Measurements from ENCODE around the gene OLFM1.

OLFM1 gene

GRCh38 chr9:135151757-135152613, 64.5 kb downstream of the OLFM1 start:
- H3K4me3 ChIP-seq (ENCODE audit: low read length): no peak overlapping the region
- DNase-seq (ENCODE audit: low read depth): no peak

DNA sequence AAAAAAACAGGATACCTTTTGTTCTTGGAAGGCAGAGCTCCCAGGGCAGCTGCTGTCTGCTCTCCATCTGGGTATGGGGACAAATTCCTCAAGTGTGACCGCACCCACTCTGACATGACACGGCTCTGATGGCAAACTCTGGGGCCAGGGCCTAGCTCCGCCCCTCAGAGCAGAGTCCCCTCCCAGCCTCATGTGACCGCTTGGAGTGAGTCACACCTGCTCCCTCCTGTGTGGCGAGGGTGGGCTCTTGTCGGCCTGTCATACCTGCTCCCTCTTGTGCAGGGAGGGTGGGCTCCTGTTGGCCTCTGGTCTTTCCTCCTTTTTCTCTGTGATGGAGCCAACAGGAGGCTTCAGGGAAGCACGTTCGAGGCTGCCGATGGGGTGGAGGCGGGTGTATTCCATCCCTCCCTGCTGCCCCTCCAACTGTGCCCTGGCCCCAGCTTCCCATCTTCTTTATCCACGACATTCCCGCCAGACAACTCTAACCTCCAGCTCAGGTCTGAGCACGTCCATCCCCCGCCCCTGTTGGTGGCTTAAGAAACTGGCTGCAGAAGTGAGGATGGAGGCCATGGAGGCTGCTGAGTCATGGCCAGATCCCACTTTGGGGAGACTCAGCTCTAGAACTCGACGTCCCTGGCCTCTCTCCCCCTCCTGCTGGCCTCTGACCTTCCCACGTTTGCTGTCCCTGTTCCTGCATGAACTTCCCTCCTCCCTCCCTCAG, 65.3 kb downstream of the OLFM1 start:
- TF ChIP-seq CTCF (conservative IDR thresholded peaks at IDR 0.05; ENCODE audit: low read length): no peak
- no peak for DNase-seq (ENCODE audit: low read depth)
- H3K4me3 ChIP-seq (ENCODE audit: low read length): no peak overlapping the region

More at GRCh38 chr9:135151757-135152613, 64.5 kb downstream of the OLFM1 start:
- no peak for TF ChIP-seq CTCF (conservative IDR thresholded peaks at IDR 0.05; ENCODE audit: low read length)

DNA sequence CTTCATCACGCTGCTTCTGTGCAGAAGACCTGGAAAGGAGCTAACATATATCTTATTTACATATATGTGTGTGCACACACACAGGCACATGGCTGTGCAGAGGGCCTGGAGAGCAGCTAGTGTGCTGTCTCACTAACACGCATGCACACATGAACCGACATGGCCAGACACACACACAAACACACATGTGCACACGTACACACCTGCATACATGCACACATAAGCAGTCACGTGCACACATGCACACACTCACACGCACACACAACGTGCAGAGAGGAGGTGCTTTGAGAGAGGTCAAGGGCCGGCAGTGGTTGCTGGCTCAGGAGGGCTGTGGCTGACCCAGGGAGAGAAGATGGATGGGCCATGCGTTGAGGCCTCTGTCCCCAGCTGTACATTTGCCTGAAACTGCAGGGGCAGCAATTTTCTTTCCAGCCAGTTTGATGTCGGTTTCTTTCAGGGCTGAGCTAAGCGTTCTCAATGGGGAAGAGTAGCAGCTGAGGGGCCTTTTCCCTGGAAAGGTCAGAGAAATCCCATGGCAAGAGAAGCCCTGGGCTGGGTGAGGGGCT, 66.7 kb downstream of the OLFM1 start:
- no peak for TF ChIP-seq CTCF (conservative IDR thresholded peaks at IDR 0.05; ENCODE audit: low read length)
- H3K4me3 ChIP-seq (ENCODE audit: low read length): no peak overlapping the region
- no peak for DNase-seq (ENCODE audit: low read depth)

DNA sequence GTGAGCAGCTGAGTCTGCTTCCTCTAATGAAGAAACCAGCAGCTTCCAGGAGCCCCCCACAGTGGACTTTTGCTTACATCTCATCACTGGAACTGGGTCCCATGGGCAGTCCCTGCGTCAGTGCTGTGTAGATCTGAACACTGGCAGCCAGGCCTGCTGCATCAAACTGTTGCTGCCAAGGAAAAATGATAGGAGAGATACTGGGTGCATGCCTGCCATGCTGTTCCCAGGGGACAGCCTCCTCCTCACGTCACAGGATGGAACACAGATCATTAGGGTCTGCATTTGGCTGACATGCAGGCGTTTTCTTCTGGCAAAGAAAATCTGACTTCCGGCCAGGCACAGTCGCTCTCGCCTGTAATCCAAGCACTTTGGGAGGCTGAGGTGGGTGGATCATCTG, 67.9 kb downstream of the OLFM1 start:
- H3K4me3 ChIP-seq (ENCODE audit: low read length): no peak overlapping the region
- no peak for DNase-seq (ENCODE audit: low read depth)
- TF ChIP-seq CTCF (conservative IDR thresholded peaks at IDR 0.05; ENCODE audit: low read length): no peak

GRCh38 chr9:135156525-135157510, 69.3 kb downstream of the OLFM1 start:
- no peak overlapping the region for H3K4me3 ChIP-seq (ENCODE audit: low read length)
- TF ChIP-seq CTCF (conservative IDR thresholded peaks at IDR 0.05; ENCODE audit: low read length): no peak
- peak; percentile 38 for DNase-seq (ENCODE audit: low read depth)

DNA sequence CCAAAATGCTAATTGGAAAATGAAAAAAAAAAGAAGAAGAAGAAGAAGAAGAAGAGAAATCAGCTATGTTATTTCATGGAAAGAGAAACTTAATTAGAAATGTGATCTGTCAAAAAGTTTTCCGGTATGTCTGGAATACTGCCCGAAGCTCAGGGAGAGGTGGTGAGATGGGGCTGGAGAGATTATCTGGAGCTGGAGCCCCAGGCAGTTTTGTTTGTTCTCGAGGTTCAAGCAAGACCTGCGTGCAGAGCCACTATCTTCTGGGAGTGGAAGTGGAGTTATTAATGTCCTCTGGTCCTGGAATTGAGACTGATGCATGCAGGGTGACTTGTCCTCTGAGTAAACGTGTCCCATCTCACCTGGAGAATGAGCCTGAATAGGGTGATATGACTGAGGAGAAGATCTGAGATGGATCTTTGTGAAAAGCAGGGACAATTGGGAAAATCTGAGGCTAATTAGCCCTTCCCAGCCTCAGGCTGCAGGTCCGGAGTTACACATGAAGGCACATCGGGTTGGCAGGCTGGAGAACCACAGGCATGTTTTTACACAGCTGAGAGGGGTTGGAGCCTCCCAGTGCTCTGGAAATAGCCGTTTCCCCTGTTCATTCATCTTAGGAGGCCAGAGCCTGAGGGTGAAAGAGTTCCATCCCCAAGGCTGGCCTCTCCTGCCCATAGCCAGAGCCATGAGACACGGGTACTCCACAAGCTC, 70.5 kb downstream of the OLFM1 start:
- no peak for DNase-seq (ENCODE audit: low read depth)
- H3K4me3 ChIP-seq (ENCODE audit: low read length): no peak overlapping the region
- no peak for TF ChIP-seq CTCF (conservative IDR thresholded peaks at IDR 0.05; ENCODE audit: low read length)

All from AG10803 (cell line).